Measurements from ENCODE around the gene RNF212B. TPM values are rescaled to one million over a fixed set of nuclear protein-coding genes. Genes with fewer than 3 reads are reported as not detected.

The RNF212B gene
- total and polyA plus RNA-seq, 2 of the 13 experiments (the other 11 are each of a cell fraction or from before 2014, with no cell fraction given) = 0.05 TPM; not detected in 1

GRCh38 chr14:23320584-23321571 is 83.1 kb downstream of the RNF212B start, which contains the start of gene PABPN1 (continued):
- TF ChIP-seq ZNF276 (CRISPR knock-in tag; IDR thresholded peaks at IDR 0.05; ENCODE audit: low read depth) (peak; percentile 91), TBX2 (CRISPR knock-in tag; IDR thresholded peaks at IDR 0.05; ENCODE audit: borderline replicate concordance) (peak; percentile 97), ZNF317 (CRISPR knock-in tag; IDR thresholded peaks at IDR 0.05) (peak; percentile 90), STAG1 (CRISPR knock-in tag; IDR thresholded peaks at IDR 0.05) (peak; percentile 19; the same call in 1 of the 2 replicates), ZNF260 (CRISPR knock-in tag; IDR thresholded peaks at IDR 0.05; ENCODE audit: borderline replicate concordance, low read depth) (peak; percentile 92; the same call in 1 of the 2 replicates), ATF3 (CRISPR knock-in tag; IDR thresholded peaks at IDR 0.05) (0 out of 2 replicates have a peak, but pooled peaks have one; percentile 35), ZNF766 (CRISPR knock-in tag; IDR thresholded peaks at IDR 0.05; ENCODE audit: borderline replicate concordance) (peak; percentile 97), ZNF768 (CRISPR knock-in tag; IDR thresholded peaks at IDR 0.05) (no peak; the same call in 1 of the 2 replicates), BCL6 (CRISPR knock-in tag; IDR thresholded peaks at IDR 0.05) (peak; percentile 66), SP1 (IDR thresholded peaks at IDR 0.05) (no peak), SP1 (CRISPR knock-in tag; IDR thresholded peaks at IDR 0.05) (peak; percentile 89), ZBTB7A (CRISPR knock-in tag; IDR thresholded peaks at IDR 0.05) (peak; percentile 92), RFX3 (CRISPR knock-in tag; IDR thresholded peaks at IDR 0.05) (peak; percentile 44), ZNF460 (CRISPR knock-in tag; IDR thresholded peaks at IDR 0.05; ENCODE audit: borderline replicate concordance) (no peak; the same call in 1 of the 2 replicates), ZBTB1 (CRISPR knock-in tag; IDR thresholded peaks at IDR 0.05; ENCODE audit: borderline replicate concordance) (0 out of 2 replicates have a peak, but pooled peaks have one; percentile 69), TEAD3 (CRISPR knock-in tag; optimal IDR thresholded peaks at IDR 0.05; ENCODE audit: borderline replicate concordance) (peak; percentile 70), ARNT2 (CRISPR knock-in tag; IDR thresholded peaks at IDR 0.05; ENCODE audit: low read depth) (peak; percentile 90; the same call in 1 of the 2 replicates), ZBTB7B (CRISPR knock-in tag; IDR thresholded peaks at IDR 0.05) (peak; percentile 67), YY1 (IDR thresholded peaks at IDR 0.05; ENCODE audit: insufficient read depth, insufficient replicate concordance, low read depth, low read length) (peak; percentile 99), POLR2AphosphoS5 (IDR thresholded peaks at IDR 0.05; ENCODE audit: low read depth, low read length) (peak; percentile 90), GATAD2A (CRISPR knock-in tag; IDR thresholded peaks at IDR 0.05) (peak; percentile 91), ZNF235 (CRISPR knock-in tag; IDR thresholded peaks at IDR 0.05; ENCODE audit: borderline replicate concordance) (peak; percentile 93; the same call in 1 of the 2 replicates), PPARG (CRISPR knock-in tag; conservative IDR thresholded peaks at IDR 0.05) (peak; percentile 94)
- TF ChIP-seq, protein P1, sequence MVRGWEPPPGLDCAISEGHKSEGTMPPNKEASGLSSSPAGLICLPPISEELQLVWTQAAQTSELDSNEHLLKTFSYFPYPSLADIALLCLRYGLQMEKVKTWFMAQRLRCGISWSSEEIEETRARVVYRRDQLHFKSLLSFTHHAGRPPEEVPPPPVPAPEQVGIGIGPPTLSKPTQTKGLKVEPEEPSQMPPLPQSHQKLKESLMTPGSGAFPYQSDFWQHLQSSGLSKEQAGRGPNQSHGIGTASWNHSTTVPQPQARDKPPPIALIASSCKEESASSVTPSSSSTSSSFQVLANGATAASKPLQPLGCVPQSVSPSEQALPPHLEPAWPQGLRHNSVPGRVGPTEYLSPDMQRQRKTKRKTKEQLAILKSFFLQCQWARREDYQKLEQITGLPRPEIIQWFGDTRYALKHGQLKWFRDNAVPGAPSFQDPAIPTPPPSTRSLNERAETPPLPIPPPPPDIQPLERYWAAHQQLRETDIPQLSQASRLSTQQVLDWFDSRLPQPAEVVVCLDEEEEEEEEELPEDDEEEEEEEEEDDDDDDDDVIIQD (CRISPR knock-in tag; IDR thresholded peaks at IDR 0.05; ENCODE audit: low read depth) = peak; percentile 100
- TF ChIP-seq, protein P2, sequence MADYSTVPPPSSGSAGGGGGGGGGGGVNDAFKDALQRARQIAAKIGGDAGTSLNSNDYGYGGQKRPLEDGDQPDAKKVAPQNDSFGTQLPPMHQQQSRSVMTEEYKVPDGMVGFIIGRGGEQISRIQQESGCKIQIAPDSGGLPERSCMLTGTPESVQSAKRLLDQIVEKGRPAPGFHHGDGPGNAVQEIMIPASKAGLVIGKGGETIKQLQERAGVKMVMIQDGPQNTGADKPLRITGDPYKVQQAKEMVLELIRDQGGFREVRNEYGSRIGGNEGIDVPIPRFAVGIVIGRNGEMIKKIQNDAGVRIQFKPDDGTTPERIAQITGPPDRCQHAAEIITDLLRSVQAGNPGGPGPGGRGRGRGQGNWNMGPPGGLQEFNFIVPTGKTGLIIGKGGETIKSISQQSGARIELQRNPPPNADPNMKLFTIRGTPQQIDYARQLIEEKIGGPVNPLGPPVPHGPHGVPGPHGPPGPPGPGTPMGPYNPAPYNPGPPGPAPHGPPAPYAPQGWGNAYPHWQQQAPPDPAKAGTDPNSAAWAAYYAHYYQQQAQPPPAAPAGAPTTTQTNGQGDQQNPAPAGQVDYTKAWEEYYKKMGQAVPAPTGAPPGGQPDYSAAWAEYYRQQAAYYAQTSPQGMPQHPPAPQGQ (CRISPR knock-in tag; IDR thresholded peaks at IDR 0.05; ENCODE audit: borderline replicate concordance) = peak; percentile 94; the same call in 1 of the 2 replicates

All from HepG2 (cell line).